GM21825 (cell line): ENCODE data around the gene SMPD3.
A peak's percentile ranks its signal among the peaks of the same experiment; 100 is the strongest.

Experiments used
- ATAC-seq: cut with Tn5 transposase; IDR thresholded peaks from one replicate; pipeline ENCODE4 v1.9.1; 2021; ENCODE audit warnings: mild to moderate bottlenecking, moderate library complexity; ENCODE audit not compliant: unreplicated experiment

The SMPD3 gene

DNA sequence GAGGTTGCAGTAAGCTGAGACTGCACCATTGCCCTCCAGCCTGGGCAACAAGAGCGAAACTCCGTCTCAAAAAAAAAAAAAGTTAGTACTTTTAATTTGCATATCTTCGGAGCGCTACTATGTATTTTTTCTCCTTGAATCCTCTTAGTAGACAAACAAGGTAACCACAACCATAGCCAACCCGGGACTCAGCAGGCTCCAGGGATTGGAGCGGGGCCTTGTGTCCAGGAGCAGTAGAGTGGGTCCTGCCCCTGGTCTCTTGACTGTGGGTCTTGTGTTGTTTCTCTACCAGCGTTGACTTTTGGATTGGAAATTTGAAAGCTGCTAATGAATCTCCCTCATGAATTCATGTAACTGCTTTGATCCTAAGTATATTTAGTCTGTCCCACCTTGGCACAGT, 105.2 kb downstream of the SMPD3 start:
- ATAC-seq = no peak

DNA sequence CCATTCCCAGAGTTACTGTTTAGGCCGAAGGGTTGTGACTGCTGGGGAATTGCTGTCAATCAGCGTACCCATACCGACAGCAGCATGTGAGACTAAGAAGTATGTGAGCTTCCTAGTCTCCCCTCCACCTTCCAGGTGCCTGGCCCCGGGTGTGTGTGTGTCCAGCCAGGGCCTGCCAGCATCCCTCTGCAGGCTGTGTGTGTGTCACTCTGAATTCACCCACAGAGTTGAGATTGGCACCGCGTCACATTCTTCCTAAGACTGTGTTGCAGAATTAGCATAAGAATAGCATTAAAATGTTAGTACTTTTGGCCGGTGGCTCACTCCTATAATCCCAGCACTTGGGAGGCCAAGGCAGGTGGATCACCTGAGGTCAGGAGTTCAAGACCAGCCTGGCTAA, 105.7 kb downstream of the SMPD3 start:
- ATAC-seq = no peak

DNA sequence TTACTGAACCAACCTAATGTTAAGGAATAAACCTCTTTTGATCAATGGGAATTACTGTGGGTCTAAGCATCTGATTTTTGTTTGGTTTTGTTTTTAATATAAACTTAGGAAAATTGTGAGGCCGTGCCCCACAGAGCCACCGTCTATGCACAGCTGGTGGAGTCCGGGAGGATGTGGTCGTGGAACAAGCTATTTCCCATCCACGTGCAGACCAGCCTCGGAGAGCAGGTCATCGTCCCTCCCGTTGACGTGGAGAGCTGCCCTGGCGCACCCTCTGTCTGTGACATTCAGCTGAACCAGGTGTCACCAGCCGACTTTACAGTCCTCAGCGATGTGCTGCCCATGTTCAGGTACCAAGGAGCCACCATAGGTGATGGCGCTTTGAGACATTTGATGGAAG, 109.1 kb downstream of the SMPD3 start:
- ATAC-seq = no peak

GRCh38 chr16:68338326-68339119, 109.8 kb downstream of the SMPD3 start:
- no peak for ATAC-seq

GRCh38 chr16:68335175-68335574, 113.1 kb downstream of the SMPD3 start:
- ATAC-seq = no peak

GRCh38 chr16:68332411-68333121, 115.7 kb downstream of the SMPD3 start:
- no peak for ATAC-seq

DNA sequence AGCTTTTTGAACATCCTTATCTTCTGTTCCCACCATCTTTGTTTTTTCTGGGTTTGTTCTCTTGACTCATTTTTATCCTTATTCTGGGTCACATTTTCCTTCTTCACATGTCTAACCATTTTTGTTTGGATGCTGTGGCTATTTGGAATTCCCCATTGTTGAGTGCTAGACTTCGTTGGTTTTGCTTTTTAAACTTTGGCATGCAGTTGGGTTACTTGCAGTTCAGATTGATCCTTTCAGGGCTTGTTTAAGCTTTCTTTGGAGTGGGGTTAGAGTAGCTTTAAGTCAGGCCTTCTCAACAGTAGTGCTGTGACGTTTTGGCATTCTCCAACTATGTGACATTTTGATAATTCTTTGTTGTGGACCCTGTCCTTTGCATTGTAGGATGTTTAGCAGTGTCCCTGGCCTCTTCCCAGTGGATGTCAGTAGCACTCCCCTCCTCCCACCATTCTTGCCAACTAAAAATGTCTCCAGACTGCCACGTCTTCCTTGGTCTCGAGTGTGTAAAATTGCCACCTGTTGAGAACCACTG, 116.4 kb downstream of the SMPD3 start:
- ATAC-seq = no peak

GRCh38 chr16:68328860-68329390, 119.4 kb downstream of the SMPD3 start:
- ATAC-seq = no peak

GRCh38 chr16:68328151-68328859, 120.0 kb downstream of the SMPD3 start:
- peak; percentile 61 for ATAC-seq

DNA sequence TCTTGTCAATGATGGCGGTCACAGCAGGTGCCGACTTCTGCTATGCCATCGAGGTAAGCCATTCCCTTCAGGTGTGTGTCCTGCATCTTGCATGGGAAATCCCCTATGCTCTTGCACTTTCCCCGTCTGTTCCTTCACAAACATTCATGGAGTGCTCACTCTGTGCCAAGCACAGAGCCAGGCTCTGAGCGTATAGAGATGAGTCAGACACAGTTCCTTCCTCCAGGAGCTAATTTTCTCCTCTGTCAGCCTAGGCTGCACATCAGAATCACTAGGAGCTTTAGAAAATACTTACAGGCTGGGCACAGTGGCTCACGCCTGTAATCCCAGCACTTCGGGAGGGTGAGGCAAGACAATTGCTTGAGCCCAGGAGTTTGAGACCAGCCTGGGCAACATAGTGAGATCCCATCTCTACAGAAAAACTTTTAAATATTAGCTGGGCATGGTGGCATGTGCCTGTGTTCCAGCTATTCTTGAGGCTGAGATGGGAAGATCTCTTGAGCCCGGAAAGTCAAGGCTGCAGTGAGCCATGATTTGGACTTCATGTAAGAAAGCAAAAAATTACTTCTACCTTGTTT, 123.4 kb downstream of the SMPD3 start:
- ATAC-seq = no peak

- no peak for ATAC-seq
These were observed 124.0 kb downstream of the SMPD3 start for GRCh38 chr16:68324336-68324735.

DNA sequence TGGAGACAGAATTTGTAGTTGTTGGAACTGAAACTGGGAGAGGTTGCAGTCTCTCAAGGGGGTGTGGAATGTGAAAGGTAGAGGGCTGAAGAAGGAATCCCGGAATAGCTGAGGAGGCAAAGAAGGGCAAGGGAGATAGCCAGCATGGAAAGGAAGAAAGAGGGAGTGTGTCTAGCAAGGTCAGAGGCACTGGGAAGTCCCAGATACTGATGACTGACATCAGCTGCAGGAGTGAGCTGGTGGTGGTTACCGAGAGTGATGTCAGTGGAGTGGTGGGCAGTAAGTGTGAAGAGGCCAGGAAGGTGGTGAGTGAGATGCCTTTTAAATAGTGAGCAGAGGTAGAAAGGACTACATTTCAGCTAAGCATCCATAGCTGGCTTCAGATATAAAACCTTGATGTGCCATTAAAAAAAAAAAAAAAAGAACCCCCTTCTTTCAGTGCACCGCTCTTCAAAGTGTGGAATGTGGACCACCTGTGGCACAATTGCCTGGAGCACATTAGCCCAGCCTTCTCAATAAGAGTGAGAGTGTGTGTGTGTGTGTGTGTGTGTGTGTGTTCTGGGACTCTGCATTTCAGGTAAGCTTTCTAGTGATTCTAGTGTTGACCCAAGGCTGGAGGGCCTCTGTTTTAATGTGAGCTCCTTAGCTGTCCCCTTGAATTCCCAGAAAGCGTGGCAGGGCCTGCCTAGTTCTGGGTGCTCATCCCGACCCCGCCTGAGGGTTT, 129.0 kb downstream of the SMPD3 start:
- ATAC-seq = no peak

DNA sequence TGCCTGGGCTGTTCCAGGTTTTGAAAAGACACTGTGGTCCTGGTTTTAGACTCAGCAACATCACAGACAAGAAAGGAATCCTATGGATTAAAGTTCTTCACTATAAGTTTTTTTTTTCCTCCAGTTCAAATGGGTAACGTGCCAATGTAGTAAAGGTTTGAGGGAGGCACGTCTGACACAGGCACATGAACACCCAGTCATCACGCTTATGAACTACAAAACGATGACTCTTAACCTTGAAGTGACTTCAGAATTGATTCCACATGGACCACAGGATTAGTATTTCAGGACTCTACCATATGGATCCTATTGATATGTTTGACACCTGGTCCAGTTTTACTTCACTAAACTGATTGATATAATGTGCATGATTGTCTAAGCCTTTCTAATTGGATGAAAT, 135.2 kb downstream of the SMPD3 start:
- ATAC-seq = no peak

GRCh38 chr16:68310774-68311511, 137.4 kb downstream of the SMPD3 start, which contains the start of the genes PRMT7 and SLC7A6OS:
TSS of gene PRMT7 (plus strand) at chr16:68311019. CDS start at chr16:68315980, 4,961 bp downstream.
TSS of gene SLC7A6OS (minus strand) at chr16:68310946. CDS start at chr16:68310926, 20 bp downstream.
- ATAC-seq = peak; percentile 98

GRCh38 chr16:68310437-68310773, 137.9 kb downstream of the SMPD3 start:
- ATAC-seq = no peak

- ATAC-seq = no peak
These were observed 138.5 kb downstream of the SMPD3 start for GRCh38 chr16:68309799-68310198.
